Astrocyte of the spinal cord (primary cell): ENCODE data around the gene GALNTL6.

Experiments
- DNase-seq: peaks from one replicate; pipeline ENCODE4 v3.0.0; 2011; ENCODE audit warnings: low read depth, low spot score
- H3K4me3 ChIP-seq: 2 replicates; pipeline ENCODE4 v1.5.1; 2011; ENCODE audit warnings: low read depth, mild to moderate bottlenecking, low read length, moderate library complexity
- in situ Hi-C: cut with HindIII; loops from 2 replicates; pipeline ENCODE4 v1.10.0; 2017; ENCODE audit warnings: low sequenced_read_pairs
- TF ChIP-seq, protein P1 (sequence below): IDR thresholded peaks from 2 replicates; pipeline ENCODE4 v1.5.1; 2012; ENCODE audit warnings: low read depth, mild to moderate bottlenecking, low read length, inconsistent platforms

GALNTL6 gene

DNA sequence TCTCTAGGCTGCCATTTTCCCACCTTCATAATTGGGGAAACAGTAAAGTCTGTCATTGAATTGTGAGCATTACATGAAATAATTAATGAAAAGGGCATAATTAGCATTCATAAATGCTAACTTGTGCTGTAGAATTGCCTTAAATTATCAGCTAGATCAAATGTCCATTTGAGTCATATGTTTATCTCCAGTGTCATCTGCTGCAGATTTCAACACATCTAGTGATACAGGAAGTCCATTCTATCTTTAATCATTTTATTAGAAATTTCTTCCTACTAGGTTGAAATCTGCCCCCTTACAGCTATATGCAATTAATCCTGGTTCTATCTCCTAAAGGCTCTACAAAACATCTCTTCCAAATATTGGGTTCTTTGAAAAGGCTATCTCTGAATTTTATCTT lies 1115.1 kb downstream of the GALNTL6 start:
- H3K4me3 ChIP-seq = no peak overlapping the region
- no peak for DNase-seq
- TF ChIP-seq, protein P1, sequence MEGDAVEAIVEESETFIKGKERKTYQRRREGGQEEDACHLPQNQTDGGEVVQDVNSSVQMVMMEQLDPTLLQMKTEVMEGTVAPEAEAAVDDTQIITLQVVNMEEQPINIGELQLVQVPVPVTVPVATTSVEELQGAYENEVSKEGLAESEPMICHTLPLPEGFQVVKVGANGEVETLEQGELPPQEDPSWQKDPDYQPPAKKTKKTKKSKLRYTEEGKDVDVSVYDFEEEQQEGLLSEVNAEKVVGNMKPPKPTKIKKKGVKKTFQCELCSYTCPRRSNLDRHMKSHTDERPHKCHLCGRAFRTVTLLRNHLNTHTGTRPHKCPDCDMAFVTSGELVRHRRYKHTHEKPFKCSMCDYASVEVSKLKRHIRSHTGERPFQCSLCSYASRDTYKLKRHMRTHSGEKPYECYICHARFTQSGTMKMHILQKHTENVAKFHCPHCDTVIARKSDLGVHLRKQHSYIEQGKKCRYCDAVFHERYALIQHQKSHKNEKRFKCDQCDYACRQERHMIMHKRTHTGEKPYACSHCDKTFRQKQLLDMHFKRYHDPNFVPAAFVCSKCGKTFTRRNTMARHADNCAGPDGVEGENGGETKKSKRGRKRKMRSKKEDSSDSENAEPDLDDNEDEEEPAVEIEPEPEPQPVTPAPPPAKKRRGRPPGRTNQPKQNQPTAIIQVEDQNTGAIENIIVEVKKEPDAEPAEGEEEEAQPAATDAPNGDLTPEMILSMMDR = no peak
- in situ Hi-C loops = no loop called here

DNA sequence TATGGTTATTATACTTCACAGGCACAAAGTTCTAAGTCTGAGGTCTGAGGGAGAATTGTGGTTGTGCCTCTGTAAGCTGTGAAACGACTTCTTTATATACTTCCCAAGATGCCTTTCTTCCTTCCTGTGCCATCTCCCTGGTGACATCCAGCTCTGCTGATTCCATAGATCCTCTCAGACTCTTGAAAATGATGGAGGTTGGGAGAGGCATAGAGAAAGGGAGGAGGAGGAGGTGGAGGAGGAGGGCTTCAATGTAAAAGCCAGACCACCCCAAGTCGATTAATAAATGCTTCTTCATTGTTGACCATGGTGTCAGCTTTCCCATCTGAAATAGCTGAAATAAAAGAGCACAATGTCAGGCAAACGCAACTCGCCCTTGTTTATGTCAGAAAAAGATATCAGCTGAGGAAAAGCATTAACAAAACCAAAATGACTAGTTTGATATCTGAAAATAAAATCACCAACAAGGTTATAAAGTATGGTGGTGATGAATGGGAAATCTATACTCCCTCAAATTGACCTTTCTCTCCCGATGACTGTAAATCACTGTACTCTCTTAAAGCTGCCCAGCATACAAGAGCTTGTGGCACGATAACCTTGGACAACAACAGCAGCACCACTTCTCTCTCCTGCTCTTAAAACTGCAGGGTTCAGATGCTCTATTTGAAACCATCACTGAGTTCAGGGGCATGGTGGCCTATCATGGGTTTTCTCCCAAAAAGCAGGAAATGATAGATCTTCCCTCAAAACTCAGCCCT lies 1125.0 kb downstream of the GALNTL6 start:
- no peak overlapping the region for H3K4me3 ChIP-seq
- TF ChIP-seq, protein P1 = no peak
- DNase-seq = no peak
- in situ Hi-C loops = no loop called here

DNA sequence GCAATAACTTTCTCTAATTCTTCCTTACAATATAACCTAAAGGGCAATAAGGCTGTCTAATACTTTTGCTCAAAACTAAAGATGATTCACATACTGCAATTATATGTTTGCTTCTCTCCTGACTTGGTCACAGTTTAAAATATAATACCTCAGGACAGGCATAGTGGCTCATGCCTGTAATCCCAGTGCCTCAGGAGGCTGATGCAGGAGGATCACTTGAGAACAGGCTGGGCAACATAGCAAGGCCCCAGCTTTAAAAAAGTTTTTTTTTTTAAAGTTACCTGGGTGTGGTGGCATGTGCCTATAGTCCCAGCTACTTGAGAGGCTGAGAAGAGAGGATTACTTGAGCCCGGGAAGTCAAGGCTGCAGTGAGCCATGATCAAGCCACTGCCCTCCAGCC lies 1125.7 kb downstream of the GALNTL6 start:
- TF ChIP-seq, protein P1 = no peak
- no peak for DNase-seq
- in situ Hi-C loops = no loop called here
- no peak overlapping the region for H3K4me3 ChIP-seq

DNA sequence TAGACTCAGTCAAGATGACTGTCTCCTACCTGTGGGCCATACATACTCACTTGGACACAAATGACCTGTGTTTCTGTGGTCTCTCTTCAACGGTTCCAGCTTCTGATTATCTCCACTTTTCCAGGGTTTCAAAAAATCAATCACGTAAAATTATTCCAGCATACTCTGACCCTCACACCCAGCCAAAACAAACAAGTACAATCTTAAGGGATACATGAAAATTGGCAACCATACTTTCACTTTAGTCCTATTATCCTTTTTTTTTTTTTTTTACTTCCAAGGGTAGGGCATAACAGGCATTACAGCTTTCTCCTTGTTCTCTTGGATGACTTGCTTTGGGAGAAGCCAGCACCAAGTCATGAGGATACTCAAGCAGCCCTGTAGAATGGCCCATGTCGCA lies 1129.6 kb downstream of the GALNTL6 start:
- DNase-seq = no peak
- in situ Hi-C loops = no loop called here
- TF ChIP-seq, protein P1 = no peak

DNA sequence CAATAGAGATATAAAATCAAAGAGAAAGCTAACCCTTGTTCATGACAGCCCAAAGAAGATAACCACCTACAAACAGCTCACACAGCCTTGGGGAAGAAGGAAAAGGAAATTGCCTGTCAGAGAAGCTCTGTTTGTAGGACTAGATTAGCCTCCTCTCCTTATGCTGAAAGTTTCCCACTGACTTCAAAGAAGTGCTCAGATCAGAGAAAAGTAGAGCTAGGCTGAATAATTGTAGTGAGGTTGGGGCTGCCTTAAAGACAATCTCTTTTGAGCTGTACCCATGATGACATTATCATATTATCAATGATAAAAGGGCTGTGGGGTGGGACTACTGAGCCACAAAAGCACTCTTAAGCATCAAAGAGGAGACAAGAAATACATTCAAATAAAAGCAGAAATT lies 1132.4 kb downstream of the GALNTL6 start:
- DNase-seq = no peak
- no peak overlapping the region for H3K4me3 ChIP-seq
- TF ChIP-seq, protein P1 = no peak
- in situ Hi-C loops = no loop called here

More for the DNA sequence above, 1129.6 kb downstream of the GALNTL6 start:
- no peak overlapping the region for H3K4me3 ChIP-seq

DNA sequence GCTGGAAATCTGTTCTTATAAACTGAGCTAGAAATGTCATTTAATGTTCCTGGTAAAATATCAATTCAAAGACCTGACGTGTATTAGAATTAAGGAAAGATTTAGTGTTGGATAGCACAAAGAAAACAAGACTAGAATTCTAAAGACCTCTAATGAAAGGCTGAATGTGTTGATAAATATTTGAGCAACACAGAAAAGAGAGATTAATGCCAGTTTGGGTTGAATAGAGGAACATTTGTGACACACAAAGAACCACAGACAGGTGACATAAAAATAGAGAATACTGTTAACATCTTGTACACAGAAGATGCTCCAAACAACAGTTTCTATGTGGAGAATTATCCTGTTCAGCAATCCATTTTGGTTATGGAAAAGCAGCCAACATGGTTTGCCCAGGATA lies 1133.3 kb downstream of the GALNTL6 start:
- no peak overlapping the region for H3K4me3 ChIP-seq
- TF ChIP-seq, protein P1 = no peak
- no peak for DNase-seq
- in situ Hi-C loops = no loop called here
